Limb (tissue), 2 donors: Measurements from ENCODE around the gene RND2.
A peak's percentile ranks its signal among the peaks of the same experiment; 100 is the strongest.
"Not testable (repeated sequence)": the region's sequence is repeated elsewhere in the genome, so short reads cannot be mapped to it uniquely, and the experiment has no call there.

ENCODE experiments used
- DNase-seq, 2 donors: peaks; one replicate each; pipeline ENCODE4 v3.0.0-alpha.2; 2016; ENCODE audit errors: extremely low spot score in 2 of 2

RND2 gene

DNA sequence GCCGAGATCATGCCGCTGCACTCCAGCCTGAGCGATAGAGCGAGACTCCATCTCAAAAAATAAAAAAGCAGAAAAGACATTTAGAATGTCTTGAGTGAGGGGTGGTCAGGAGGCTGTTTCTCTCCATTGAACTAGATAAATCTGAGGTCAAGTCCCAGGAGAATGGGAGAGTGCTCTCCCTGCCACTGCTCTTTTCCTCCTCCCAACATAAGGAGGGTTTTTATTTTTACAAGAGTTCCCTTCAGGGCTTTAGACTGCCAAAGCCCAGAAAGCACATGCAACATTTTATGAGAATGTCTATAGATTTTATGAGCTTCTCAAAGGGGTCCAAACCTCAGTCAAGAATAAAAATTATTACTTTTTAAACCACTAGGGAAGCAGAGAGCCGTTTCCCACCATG lies 1.6 kb downstream of the RND2 start:
- no peak for DNase-seq

DNA sequence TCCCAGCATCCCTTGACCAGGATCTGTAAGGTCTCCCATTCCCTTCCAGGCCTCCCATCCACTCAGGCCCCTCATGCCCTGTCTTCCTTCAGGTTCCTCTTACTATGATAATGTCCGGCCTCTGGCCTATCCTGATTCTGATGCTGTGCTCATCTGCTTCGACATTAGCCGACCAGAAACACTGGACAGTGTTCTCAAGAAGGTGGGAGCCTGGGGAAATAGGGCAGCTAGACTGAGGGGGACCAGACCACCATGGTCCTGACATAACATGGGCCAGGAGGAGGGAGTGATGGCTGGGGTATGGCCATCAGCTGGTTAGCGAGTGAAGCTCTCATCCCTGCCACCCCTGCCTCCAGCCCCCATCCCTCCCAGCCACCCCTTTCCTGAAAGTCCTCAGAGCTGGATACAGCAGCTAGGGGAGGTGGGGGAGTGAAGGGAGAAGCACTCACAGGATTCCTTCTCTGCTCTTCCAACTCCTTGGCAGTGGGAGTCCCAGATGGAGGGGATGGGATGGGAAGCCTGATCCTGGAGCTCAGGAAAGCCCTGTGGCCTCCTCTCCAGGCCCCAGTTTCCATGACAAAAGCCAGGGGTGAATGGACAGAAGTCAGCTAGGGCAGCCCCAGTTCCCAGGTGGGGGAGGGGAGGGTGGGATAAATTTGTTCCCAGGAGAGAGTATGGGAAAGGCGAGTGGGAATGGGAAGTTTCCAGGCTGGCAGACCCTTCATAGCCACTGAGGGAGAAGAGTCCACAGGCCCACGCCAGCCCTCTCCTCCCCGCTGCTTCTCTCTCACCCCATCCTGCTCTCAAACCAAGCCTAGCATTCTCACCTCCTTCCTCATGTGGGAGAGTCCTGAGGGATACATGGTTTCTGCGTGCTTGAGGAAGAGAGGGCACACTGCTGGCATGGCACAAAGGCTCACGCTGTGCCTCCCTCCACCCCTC lies 2.3 kb downstream of the RND2 start:
- no peak for DNase-seq

DNA sequence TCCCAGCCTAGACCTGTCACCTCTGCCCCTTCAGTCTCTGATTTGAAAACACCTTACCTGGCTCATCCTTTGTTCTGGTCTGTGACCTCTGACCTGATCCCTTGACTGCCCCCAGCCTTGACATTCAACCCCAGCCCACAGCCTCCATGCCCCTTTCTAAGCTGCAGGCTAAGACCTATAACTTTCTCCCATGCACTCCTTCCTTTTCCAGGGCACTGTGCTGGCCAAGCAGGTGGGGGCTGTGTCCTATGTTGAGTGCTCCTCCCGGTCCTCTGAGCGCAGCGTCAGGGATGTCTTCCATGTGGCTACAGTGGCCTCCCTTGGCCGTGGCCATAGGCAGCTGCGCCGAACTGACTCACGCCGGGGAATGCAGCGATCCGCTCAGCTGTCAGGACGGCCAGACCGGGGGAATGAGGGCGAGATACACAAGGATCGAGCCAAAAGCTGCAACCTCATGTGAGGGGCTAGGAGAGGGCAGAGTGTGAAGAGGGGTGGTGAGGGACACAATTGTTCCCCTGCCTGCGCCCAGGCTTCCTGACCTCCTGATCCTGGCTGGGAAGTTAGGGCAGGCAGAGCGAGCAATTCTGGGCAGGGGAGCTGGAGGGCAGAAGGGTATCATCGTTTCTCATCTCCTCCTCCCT lies 3.3 kb downstream of the RND2 start:
- DNase-seq: no peak

DNA sequence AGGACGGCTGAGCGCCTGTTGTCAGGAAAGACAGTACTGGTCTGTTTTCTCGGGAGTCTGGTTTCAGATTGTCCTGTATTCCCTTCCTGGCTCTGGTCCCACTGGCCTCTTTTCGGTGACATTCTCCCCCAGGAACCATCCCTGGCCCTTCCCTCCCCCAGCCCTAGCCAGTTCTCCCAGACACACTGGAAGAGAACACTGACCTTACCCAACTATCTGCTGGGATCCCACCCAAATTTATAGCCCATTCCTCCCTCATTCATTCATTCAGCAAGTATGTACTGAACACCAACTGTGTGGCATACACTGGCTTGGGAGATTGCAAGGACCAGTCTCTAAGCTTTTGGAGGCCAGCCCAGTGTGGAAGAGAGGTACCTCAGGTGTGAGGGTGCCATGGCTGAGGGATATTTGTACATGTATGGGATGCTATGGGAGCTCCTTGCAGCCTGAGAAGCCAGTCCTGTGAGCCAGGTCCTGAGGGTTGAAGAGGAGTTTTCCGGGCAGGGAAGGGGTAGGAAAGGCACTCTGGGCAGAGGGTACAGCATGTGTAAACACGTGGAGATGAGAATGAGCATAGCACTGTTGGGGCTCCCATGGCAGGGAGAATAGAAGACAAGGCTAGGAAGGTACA lies 5.2 kb downstream of the RND2 start:
- DNase-seq: no peak

DNA sequence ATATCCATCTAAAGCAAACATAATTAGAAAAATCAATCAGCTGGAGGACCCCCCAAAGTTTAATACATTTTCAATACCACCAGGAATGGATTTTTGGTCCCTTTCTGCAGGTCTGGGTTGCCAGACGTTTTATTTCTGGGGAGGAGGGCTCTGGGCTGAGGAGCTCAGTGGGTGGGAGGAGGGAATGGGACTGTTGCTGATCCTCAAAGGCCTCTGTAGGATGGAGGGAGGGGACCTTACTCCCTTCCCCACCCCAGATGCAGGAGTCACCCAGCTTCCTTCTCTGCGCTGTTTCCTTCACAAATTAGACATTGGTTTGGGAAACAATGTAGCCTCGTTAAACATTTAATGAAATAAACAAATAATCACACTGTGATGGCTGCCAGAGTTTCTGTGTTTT lies 6.6 kb downstream of the RND2 start:
- DNase-seq: no peak

DNA sequence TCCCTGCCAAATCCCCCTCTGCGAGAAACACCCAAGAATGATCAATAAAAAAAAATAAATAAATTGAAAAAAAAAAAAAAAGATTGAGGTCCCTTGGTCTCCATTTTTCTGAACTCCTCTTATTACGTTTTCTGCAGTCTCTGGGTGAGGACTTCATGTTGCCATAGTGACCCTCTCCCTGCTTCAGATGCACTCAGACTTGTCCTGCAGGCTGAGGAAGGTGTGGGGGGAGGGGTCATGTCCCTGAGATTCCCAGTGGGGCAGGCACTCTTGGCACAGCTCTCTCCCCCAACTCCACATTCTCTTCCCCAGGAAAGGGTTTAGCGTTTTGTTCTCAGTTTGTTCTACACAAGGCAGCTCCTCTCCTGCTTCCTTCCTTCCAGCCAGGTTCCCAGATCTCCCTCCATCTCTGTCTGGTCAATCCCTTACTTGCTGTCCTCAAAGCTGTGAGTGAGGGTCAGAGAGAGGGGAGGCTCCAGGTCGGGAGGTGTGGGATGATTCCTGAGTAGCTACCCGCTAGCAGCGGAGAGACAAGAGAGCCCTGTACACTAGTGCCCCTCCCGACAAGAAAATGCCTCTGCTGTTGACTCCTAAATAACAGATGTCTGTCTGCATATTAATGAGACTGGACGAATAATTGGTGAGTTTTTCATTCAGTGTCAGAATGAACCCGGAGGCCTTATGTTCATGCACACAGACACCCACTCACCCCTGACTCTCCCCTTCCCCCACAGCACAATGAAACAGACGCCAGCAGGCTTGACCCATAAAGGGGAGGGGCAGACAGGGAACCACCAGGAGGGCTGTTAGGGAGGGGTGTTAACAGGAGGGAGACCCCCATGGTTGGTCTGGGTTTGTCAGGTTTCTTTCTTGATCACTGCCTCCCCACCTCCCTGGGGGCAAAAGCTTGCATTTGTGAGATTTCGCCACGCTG lies 9.2 kb downstream of the RND2 start:
- peak in 1 of 2 donors; percentile 54 for DNase-seq

DNA sequence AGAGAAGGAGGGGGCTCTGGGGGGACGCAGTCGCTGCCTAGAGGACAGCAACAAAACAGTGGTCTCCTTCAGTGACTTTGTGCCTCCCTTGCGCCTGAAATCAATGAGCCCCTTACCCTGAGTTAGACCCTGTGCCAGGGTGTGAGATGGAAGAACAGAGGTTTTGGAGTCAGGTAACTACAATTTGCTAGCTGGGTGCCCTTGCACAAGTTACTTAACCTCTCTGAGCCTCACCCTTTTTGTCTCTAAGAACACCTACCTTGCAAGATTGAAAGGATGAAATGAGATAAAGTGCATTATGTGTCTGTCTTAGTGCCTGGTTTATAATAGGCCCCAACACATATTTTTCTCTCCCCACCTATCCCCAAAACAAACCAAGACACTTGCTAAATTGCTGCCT lies 9.9 kb downstream of the RND2 start:
- no peak for DNase-seq

DNA sequence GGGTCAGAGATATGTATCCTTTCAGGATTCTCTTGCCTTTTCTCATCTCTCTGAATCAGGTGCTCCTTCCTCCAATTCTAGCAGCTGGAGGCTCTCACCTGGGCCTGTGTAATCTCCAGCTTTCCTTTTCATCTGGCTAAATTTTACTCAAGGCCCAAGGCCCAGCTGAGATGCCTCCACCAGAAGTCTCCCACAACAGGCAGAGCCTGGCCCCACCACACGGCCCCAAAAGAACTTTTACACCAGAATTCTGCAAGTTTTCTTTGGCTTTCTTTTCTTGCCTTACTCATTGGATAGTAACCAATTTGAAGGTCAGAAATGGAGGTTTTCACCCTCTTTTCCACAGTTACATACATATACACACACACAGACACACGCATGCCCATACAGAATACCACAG lies 14.6 kb downstream of the RND2 start:
- DNase-seq: no peak

DNA sequence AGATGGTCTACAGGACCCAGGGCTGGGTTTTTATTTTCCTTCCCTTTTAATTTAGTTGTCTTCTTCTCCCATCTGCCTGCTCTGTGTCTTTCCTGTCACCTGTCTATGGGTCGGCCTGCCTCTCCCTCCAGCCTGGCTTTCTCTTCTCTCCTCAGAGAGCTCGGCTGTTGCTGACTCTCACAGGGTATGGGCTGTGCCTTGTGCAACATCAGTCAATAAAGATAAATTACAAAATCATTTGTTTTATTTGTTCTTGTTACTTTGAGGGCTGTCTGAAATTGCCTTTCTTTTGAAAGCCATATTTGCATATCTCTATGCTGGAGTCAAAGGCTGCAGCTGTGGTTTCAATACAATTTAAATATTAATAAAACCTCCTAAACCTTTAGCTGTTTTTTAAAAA lies 15.6 kb downstream of the RND2 start:
- DNase-seq: no peak

DNA sequence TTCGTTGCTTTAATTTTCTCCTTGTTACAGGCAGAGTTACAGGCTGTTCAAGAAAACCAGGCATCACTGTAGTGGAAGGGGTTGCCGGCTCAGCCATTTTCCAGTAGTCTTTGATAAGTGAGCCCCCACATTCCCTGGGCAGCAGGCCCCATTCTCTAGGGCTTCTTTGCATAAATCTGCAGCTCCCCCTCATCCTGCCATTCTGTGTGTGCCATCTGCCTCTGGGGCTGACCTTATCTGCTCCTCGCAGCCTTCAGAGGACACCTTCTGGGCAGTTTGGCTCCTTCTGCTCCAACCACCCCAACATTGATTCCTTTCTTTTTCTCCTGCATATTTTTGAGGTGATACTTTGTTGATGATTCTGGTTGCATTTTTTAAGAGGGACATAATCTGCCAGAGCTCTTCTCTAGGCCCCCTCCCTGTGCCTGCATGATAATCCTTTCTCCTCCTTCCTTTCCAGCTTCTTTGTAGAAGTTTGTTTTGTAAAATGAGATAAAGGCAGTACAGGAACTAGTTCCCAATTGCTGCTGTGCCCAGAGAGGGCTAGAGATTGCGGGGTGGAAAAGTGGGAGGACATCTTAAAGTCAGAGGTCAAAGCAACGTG lies 17.1 kb downstream of the RND2 start:
- no peak for DNase-seq

DNA sequence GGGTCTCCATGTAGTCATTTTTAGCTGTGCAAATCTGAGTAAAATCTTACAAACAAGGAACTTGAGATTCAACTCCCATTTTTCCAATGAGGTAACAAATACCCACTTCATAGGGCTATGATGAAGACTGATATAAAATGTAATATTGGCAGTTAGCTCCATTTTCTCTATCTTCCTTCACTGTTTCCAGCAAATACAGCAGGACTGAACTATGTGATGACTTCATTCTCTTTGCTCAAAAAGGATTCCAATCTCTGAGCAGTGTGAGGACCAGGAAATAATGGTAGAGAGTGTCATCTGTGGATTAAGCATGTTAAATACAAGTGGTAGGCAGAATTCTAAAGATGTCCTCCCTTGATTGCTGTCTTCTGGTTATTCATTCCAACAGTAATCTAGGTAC lies 18.3 kb downstream of the RND2 start:
- no peak for DNase-seq

DNA sequence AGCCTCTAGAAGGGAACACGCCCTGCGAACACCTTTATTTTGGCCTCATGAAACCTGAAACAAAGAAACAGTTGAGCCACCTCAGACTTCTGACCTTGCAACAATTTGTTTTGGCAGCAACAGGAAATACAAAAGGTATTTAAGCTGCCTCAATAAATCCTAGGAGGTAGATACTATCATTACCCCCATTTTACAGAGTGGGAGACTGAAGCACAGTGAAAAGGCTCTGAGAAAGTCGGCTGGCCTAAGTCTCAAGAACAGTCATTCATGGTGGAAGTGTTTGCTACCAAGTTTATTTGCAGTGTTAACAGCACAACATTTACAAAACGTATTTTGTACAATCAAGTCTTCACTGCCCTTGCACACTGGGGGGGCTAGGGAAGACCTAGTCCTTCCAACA lies 19.0 kb downstream of the RND2 start:
- DNase-seq: no peak

DNA sequence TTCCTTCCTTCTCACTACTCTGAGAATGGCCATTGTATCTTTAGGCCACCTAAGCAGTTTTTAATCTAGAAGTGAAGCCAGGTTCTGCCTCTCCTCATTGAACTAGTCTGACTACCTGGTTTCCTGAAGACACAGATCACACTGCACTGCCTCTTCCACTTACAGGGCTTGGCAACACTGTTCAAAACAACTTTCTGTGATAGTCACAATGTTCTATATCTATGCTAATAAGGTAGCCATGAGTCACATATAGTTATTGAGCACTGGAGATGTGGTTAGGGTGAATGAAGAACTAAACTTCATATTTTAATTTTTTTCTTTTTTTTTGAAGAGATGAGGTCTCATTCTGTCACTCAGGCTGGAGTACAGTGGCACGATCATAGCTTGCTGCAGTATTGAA lies 26.9 kb downstream of the RND2 start:
- DNase-seq: no peak

DNA sequence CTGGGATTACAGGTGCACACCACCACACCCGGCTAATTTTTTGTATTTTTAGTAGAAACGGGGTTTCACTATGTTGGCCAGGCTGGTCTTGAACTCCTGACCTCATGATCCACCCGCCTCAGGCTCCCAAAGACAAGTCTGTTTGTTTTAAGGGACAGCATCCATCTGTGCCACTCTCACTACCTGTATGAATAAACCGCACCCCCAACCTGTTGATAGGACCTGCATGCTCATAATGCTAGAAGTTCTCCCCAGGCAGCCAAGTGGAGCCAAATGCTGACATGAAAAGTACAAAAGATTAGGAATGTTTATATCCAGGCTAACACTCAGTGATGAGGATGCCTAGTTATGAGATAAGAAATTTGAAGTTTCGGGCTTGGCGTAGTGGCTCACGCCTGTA lies 28.0 kb downstream of the RND2 start:
- DNase-seq: not testable (repeated sequence)

DNA sequence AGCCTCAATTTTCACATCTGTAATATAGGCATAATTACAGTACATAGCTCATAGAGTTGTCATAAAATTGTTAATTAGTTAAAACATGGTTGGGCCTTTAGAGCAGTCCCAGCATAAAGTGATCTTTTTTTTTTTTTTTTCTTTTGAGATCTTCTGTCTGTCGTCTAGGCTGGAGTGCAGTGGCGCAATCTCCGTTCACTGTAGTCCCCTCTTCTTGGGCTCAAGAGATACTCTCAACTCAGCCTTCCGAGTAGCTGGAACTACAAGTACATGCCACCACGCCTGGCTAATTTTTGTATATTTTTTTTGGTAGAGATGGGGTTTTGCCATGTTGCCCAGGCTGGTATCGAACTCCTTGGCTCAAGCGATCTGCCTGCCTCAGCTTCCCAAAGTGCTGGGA lies 31.0 kb downstream of the RND2 start:
- DNase-seq: no peak

DNA sequence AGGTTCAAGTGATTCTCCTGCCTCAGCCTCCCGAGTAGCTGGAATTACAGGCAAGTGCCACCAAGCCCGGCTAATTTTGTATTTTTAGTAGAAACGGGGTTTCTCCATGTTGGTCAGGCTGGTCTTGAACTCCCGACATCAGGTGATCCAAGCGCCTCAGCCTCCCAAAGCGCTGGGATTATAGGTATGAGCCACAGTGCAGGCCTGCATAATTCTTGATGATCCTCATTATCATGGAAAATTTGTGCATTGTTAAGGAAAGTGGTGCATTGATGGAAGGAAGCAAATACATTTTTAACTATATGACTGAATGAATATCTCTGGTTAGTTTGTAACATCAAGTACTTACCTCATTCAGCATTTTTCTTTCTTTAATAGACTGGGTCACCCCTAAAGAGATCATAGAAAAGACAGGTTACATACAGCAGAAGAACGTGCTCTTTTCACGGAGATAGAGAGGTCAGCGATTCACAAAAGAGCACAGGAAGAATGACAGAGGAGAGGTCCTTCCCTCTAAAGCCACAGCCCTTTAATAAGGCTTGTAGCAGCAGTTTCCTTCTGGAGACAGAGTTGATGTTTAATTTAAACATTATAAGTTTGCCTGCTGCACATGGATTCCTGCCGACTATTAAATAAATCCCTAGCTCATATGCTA lies 38.1 kb downstream of the RND2 start:
- no peak for DNase-seq

DNA sequence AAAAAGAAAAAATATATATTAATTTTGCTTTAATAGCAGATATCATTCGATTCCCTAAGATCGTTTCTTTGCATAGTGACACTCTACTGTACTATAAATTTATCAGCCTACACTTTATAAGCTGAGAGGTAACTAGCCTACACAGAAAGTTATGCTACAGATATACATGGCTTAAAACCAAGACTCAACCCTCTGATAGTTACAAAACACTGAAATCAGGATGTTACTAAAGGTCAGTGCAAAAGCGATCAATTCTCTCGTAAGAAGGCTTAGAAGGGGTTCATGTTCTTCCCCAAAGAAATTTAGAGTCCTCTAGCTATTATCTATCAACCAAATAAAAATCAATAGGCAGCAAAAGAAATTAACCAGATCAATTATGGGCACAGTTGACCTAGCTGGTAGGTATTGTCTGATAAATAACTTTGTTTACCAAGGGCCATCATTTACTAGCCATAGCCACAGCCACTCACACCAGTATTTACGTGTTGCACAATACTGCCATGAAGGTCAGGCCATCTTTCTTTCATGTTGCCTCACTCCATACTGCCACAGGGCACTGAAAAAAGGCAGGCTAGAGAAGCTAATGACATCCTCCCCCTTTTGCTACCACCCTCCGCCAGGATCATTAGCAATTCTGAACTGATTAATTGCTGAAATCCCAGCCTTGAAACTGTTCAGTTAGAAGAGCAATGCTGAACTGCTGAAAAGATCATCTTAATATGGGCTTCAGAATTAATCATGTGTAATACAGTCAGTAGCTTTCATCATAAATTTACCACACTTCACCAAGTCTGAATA lies 43.7 kb downstream of the RND2 start:
- no peak for DNase-seq

DNA sequence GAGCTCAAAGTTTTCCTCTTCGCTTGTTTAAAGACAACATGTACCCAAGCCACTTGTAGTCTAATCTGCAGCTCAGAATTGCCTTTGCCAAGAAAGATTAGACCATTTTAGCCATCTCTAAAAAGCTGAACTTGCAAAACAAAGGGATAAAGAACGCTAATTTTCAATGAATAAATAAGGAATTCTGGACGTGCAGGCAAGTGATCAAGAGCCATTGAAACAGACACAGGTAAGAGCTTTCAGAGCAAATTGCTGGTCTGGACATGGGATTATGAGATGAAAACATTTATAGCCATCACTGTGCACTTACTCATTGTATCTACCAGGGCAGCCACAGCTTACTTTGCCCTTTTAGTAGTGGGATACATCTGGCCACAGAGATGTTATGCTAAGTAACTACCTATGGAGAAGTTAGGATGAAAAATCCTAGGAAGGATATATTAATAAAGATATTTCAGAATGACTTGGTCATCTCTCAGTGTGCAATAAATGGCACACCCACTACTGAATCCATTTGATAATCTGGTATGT lies 44.4 kb downstream of the RND2 start:
- no peak for DNase-seq

DNA sequence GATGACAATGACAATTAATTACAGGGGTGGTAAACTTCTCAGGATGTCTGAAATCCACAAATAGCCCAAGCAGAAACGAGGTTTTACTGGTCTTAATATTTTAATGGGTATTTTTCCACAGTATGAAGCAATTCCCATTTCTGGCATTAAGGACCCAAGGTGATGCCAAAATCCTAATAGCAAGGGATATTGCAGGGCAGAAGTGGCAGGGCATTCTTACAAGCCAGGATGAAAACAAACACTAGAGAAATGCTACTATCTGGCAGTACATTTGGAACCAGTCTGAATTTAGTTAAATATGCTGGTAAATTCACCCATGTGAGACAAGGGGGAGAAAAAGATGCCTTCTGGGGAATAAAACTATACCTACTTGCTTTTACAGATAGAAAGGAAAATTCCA lies 45.2 kb downstream of the RND2 start:
- no peak for DNase-seq
